Stimulated activated CD4-positive, alpha-beta T cell treated with anti-CD3 and anti-CD28 coated beads, Interleukin-2, amount 100 ng/mL, for 48 hours (primary cell): ENCODE results near the gene YBEY.

ENCODE experiments used
- DNase-seq, 2 donors: peaks; one replicate each; pipeline ENCODE4 v3.0.0-alpha.2; 2020

YBEY gene

DNA sequence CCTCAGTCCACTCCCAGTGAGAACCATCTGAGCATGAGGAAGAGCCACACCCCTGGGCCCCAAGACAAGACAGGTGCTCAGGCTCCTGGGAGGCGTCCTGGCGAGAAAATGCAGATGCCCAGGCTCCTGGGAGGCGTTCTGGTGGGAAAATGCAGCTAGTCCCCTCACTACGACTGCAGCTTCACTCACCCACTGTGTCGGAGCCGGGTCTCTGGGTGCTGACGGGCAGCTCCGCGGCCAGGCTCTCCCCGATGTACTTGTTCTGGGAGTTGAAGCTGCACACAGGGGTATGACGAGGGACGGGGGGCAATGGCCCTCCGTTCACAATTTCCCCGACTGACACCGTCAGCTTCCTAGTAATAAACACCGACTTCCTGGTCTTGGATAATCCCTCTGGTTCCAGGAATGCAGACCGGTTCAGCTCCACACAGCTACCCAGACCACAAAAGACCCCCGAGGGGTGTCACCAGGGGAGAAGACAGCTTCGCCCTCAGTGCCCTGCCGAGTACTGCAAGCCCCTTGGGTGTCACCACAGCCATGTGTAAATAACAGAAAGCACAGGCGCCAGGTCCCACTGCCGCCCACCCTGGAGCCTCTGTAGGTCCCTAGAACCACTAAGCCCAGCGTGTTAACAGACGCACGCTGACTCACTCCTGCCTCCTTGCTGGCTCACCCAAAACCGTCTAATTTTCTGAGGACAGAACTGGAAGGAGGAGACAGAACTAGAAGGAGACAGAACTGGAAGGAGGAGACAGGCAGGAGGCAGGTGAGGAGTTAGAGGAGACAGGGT lies 20.2 kb upstream of the YBEY start:
- no peak for DNase-seq

DNA sequence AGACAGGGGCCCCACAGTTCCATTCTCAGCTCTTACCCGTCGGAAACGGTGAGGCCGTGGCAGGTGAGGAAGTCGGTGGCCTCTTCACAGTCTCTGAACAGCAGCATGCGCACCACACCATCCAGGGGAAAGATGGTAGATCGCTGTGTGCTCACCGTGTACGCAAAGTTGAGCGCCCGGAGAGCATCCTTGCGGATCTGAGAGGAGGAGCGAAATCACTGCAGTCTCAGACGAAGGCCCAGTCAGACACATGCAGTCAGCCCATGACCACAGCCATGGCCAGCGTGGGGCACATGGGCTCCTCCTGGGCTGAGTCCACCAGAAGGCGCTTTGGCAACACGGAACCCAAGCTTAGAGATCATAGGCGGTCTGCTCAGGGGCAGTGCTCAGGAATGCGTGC lies 19.2 kb upstream of the YBEY start:
- DNase-seq = no peak

DNA sequence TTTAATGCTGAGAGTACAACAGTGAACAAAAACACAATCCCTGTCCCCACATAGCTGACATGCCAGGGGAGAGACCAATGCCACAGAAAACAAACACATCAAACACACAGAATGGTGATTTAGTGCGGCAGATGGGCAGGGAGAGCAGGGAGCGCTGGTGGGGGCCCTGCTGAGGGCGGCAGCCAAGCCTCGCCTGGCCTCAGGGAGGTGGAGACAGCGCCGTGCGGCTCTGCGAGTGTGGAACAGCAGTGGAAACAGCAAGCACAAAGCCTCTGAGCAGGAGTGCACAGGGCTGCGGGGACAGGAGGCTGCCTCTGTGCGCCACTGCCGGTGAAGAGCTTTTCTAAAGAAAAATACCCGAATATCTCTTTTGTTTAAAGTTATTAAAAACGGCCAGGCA lies 17.8 kb upstream of the YBEY start:
- DNase-seq = no peak

DNA sequence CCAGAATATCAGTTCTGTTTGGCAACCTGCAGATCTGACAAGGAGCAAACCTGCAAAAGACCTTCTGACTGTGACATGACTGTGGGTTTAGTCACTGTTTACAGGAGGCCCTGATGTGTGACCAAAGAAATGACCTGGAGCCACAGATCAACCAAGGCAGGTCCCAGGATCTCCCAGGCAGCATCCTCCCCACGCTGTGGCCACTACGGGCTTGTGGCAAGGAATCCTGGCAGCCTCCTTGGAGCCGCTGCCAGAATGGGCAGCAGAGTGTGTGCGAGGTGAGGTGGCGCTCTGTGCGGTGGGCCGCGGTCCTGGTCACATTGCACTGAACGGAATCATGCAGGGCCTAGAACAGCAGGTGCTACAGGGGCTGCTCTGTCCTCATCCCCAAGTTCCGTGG lies 16.7 kb upstream of the YBEY start:
- no peak for DNase-seq

DNA sequence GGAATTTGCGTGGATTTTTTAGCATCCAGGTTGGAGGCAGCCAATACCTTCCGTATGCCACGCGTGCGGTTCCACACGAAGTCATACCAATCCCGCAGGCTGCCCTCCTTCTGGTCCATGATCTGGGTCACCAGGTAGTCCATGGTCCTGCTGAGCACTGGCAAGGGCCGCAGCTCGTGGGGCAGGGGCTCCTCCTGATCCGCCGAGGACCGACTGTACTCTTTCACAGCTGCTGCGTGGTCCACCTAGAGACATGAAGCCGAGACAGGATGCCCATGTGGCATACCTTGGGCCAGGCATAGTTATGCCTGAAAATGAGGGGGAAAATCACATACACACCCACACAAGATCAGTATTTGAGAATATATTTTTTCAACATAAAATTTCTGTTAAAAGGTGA lies 12.8 kb upstream of the YBEY start:
- no peak for DNase-seq

DNA sequence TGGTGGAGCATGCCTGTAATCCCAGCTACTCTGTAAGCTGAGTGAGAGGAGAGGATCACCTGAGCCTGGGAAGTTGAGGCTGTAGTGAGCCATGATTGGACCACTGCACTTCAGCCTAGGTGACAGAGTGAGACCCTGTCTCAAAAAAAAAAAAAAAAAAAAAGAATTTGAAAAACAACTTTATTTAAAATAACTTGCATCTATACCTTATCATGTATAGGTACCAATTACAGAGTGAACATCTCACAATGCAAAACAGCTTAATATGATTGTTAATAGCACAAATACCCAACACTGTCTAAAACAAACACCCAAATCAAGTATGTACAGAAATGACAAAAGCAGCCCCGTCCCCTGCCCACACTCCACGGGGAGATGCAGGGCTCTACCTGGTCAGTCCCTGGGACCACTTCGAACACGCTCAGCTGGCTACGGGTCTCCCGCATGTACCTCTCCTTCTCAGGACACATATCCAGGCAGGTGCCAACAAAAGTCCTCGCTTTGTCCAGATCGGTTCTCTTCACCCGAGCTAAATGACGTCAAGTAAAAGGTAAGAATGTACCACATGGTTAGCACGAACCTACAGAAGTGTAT lies 11.2 kb upstream of the YBEY start:
- no peak for DNase-seq

DNA sequence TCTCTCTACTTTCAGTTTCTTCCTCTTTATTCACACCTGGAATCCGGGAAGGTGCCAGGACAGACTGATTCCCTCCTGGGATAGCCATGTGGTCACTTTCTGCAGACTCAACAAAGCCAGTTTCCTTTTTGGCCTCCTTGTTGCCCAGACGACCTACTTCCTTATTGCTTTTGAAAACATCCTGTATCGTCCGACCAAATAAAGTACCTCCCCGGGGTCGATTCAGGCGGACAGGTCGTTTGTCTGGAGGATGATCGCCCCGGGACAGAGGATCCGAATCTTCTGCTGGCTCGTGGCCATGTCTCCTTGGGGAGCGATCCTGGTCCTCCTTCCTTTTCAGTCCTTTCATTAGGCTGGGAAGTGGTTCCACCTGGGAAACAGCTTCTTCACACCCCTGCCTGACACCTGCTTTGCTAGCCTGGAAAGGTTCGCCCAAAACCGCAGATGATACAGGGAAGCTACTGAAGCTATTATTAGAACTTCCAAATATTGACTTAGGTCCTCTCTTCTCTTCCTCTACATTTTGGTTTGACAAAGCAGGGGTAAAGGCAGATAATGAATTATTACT lies 2.0 kb upstream of the YBEY start:
- no peak for DNase-seq

DNA sequence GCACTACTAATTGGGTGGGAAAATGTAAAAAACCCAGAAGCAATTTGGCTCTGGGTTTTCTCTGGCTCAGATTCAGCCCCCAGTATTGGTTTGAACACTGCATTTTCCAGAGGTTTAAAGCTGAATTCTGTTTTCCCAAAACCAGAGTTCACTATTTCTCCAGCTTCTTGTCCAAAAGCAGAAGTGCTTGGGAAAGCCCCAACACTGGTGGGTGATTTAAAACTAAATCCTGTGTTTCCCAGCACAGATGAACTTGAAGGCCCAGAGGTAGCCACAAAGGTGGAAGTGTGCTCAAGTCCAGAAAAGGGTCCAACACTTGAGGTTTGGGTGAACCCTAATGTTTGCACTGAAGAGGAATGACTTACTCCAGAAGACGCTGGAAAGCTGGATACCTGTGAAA lies 1.4 kb upstream of the YBEY start:
- DNase-seq = no peak

DNA sequence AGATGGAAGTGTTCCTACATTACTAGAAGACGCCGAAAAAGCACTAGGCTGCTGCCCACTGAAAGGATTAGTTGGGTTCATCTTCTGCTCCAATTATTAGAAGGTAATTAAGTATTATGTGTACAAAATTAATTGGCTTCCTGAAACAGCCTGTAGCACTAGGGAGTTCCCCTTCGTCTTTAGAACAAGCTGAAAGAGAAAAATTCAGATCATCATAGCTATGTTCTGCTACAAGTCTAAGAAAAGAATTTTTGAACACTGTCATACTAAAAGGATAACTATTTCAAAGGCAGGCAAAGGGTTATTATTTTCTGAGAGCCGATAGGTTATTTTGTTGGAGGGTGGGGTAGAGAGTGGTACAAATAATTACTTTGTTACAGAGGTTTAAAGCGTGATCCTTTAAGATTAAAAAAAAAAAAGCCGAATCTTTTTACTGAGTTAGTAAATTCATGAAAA lies 908 bp upstream of the YBEY start, which contains the start of gene MCM3AP:
Gene MCM3AP (minus strand): TSS at position 406 of the 456 bp plus-strand sequence. CDS start 325 bp downstream, at position 81.
- DNase-seq = no peak

DNA sequence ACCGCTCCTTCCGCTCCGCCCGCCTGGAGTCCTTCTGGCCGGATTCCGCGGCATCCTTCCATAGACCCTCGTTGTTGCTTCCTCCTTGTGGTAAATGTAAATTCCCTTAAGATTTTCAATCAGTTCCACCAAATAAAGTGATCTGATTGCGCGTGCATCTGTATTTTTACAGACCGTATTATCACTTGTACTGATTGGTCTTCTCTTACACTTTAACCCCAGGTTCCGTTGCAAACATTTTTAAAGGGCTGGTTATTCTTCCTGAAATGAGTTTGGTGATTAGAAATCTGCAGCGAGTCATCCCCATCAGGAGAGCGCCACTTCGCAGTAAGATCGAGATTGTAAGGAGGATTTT lies 483 bp downstream of the YBEY start:
- no peak for DNase-seq

DNA sequence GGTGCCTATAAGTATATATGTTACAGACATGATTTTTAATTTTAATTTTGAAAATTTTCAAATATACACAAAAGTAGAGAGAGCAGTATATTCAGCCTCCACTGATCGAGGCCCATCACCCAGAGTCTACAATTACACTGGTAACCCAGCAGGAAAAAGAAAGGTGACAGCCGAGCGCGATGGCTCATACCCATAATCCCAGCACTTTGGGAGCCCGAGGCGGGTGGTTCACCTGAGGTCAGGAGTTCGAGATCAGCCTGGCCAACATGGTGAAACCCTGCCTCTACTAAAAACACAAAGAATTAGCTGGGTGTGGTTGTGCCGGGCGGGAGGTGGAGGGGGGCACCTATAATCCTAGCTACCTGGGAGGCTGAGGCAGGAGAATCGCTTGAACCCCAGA lies 1.4 kb downstream of the YBEY start:
- DNase-seq = no peak

DNA sequence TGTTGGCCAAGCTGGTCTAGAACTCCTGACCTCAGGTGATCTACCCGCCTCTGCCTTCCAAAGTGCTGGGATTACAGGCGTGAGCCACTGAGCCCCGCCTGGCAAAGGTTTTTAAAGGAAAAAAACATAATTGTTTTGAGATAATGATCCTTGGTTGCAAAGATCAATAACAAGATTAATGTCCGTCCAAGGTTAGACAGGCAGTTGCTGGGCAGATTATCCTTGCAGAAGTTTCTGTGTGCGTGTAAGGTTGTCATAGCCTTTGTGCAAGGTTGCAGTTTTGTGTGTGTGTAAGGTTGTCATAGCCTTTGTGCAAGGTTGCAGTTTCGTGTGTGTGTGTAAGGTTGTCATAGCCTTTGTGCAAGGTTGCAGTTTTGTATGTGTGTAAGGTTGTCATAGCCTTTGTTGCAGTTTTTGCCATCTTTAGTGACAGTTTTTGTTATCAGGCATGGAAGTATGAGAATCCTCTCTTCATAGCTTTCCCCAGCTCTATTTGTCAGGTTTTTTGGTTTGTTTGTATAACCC lies 3.6 kb downstream of the YBEY start:
- no peak for DNase-seq

DNA sequence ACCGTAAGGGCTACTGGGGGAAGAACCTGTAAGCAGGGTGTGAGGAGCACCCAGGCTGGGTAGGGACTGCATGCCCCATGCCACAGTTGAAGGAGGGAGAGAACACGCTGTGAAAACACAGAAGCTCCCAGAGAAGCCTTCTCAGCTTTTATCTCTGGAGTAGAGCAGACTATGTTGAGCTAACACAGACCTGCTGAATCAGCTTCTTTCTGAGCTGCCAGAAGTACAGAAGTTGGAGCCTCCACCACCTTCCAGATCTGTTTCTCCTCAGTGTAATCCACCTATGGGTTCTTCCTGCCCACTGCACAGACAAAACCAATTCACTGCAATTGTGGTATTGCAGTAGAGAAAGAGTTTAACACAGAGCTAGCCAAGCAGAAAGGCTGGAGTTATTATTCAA lies 5.4 kb downstream of the YBEY start:
- DNase-seq = no peak

DNA sequence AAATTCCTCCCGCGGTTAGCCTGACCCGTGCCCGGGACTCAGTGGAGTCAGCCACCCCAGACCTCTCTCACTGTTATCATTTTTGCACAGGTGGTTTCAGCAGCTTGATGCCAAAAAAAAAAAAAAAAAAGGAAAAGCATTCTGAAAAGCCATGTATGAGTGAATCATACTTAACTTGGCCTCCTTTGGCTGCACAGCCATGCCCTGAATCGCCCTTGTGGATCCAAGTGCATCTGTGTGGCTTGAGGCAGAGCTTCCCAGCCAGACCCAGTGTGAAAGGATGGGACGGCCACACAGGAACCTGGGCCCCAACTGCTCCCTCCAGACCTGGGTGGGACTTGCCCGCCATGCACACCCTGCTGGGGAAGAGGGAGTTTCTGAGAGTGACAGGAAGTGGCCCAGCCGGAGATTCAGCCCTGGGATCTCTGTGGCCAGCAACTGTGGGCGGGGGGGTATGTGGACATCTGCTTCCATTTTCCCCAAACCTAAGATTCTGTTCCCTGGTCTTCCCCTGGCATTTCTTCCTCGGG lies 8.6 kb downstream of the YBEY start:
- no peak for DNase-seq

DNA sequence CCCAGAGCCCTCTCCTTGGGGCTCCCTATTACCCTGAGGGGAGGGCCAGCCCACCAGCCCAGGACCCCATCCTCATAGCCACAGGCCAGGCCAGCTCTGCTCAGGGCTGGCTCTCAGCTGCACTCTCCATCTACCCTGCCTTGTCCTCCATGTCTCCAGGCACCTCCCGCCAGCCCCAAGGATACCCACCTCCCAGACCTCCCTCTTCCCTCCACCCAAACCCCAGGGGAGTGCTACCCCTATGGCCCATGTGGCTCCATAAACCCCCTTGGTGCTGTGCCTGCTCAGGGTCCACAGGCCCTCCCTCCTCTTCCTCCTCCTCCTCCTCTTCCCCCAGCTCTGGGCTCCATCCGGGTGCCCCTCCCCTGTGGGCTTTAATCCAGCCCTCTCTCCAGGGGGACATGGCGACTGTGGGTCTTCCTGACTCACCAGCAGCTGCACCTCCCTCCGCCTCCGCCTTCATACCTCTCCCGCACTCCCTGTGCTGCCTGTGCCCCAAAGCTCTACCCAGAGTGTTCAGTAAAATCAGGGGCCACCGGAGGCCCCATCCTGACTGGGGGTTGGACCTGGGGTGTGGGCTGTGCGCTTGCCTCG lies 9.1 kb downstream of the YBEY start:
- DNase-seq = no peak

DNA sequence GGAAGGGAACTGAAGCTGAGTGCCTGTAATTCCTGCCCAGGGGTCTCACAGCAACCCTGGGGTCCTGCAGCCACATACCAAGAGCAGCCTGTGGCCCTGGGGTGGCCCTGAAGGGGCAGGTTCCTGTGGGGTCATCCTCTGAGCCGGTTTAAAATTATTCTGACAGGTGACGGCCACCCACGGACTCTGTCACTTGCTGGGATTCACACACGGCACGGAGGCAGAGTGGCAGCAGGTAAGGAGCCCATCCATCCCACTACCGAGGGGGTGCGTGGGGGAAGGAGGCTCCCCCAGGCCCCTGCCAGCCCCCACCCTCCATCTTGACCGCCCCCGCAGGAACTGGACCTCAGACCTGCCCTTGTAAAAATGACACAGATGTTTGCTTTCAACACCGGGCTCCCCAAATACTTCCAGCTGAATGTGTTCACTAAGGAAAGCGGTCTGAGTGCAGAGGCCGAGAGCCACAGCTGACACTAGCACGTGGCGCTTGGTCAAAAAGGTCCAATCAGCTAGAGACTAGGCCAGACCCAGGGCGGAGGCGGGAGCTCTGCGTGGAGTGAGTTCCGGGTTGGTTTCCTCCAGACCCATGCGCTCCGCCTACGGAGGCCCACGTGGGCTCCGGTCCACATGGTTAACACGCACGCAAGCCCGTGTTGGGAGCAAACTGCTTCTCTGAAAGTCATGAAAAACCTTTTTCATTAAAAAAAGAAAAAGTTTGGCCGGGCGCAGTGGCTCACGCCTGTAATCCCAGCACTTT lies 10.0 kb downstream of the YBEY start:
- DNase-seq = peak; percentile 39 to 40

DNA sequence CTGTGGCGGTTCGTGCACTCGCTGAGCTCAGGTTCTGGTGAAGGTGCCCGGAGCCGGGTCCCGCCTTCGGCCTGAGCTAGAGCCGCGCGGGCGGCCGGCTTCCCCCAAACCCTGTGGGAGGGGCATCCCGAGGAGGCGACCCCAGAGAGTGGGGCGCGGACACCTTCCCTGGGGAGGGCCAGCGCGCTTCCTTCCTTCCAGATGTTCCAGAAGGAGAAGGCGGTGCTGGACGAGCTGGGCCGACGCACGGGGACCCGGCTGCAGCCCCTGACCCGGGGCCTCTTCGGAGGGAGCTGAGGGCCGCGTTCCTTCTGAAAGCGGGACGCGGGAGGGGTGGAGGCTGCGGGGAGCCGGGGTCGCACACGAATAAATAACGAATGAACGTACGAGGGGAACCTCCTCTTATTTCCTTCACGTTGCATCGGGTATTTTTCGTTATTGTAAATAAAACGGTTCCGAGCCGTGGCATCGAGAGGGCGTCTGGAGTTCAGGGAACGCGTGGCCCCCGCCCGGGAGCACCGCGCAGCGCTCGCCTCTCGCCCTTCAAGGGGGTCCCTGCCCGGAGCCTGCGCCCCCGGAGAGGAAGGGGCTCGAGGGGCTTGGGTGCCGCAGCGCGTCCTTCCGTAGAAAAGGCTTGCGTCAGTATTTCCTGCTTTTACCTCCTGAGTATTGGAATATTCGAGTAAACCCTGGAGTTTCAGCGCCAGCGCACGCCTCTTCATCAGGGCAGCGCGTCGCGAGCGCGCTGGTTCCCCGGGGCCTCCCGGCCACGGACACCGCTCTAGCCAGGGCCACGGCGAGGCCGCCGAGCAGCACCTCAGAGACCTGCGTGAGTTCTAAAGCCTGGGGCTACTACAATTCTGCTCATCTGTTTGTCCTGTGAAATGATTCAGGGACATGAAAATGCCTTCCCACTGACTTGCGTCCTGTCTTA lies 11.5 kb downstream of the YBEY start:
- DNase-seq = no peak

DNA sequence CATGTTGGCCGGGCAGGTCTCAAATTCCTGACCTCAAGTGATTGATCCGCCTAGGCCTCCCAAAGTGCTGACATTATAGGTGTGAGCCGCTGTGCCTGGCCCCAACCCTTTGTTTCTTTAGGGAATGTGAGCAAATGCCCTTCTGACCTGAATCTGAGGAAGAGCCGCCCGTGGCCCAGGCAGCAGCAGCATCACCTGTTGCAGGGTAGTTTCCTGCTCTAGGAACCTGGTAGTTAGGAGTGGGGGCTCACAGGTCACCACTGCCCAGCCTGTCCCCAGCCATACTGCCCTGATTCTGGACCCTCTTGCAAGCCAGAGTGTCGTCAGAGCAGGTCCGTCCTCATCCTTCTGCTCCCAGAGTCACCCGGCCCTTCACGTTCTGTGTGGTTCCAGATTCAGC lies 13.0 kb downstream of the YBEY start:
- no peak for DNase-seq

DNA sequence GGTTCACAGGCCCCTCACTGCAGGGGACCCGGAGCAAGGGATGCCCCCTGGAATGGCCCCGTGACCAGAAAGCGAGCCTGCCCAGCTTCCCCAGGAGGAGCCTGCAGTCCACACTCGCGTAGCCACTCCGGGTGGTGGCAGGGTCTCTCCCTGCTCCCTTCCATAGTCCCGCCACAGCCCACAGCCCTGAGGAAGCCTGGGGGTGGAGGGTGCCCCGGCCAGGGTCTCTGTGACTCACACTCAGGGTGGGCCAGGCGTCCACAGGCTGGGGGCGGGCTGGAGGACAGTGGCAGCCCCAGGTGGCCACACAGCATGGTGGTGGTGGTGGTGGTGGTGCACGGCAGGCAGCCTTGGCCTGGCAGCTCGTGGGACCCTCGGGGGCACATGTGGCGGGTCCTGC lies 15.6 kb downstream of the YBEY start:
- no peak for DNase-seq

DNA sequence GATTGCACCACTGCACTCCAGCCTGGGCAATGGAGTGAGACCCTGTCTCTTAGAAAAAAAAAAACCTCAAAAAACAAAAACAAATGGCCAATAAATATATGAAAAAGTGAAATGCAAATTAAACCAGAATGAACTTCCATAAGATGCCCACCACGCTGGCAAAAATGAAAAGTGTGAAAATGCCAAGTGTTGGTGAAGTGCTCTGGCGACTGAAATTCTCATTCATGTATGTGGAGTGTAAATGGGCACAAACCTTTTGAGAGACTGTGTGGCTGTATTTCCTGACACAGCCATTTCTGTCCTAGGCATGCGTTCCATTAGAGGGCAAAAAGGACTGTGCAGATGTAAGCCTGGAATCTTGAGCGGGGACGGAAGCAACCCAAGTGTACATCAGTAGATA lies 18.3 kb downstream of the YBEY start:
- no peak for DNase-seq

DNA sequence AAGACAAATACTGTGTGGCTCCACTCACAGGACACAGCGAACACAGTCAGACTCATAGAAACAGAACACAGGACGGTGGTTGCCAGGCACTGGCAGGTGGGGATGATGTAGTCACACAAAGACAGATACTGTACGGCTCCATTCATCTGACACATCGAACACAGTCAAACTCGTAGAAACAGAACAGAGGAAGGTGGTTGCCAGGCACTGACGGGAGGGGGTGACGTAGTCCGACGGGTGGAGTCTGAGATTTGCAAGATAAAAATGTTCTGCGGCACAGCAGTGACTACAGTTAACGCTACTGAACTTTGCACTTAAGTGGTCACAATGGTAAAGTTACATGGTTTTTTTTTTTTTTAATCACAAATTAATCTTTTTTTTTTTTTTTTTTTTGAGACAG lies 18.8 kb downstream of the YBEY start:
- DNase-seq = no peak

DNA sequence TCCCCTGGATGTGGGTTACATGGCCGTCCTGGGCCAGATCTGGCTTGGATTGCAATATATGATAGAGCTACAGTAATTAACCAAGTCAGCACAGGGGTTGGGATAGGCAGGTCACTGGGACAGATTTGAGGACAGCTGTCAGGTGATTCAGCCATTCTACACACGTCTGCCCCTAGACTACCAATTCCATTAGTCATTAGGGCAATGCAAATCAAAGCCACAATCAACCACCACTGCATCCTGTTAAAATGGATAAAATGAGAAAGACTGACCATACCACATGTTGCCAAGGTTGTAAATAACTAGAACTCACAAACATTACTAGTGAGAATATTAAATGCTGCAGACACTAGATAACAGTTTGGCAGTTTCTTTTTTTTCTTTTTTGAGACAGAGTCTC lies 21.5 kb downstream of the YBEY start:
- DNase-seq = no peak
